Omental fat pad (tissue), 4 donors: Measurements from ENCODE around the gene NAGS. TPM values are rescaled to one million over a fixed set of nuclear protein-coding genes. Genes with fewer than 3 reads are reported as not detected.

Experiments
- ATAC-seq: fragments of 150-250 bp; one replicate; pipeline ENCODE4 v1.9.1; 2016; ENCODE audit warnings: mild to moderate bottlenecking, moderate library complexity; ENCODE audit not compliant: low FRiP score
- DNase-seq: peaks from one replicate; pipeline ENCODE4 v3.0.0-alpha.2; 2019; ENCODE audit warnings: low spot score
- CTCF ChIP-seq, 3 donors: fragments of 450-650 bp; IDR thresholded peaks; one replicate each; pipeline ENCODE4 v1.5.1; 2016 to 2017; ENCODE audit warnings: antibody characterized with exemption in 3 of 3, mild to moderate bottlenecking in 3 of 3, moderate library complexity in 2 of 3
- total RNA-seq, 4 donors: library from RNA; depleted of rRNA; stranded (reverse); fragments of >200 nt; gene quantifications; one replicate each; pipeline ENCODE4 v1.1.0, GENCODE V29; 2016

NAGS gene
- total RNA-seq, 4 donors from 2014 or later = 0.37 to 1.6 (median 0.77) TPM

GRCh38 chr17:44004761-44005526 is 522 bp downstream of the NAGS start:
- TF ChIP-seq CTCF (IDR thresholded peaks at IDR 0.05) = no peak
- no peak for DNase-seq
- ATAC-seq = no peak

DNA sequence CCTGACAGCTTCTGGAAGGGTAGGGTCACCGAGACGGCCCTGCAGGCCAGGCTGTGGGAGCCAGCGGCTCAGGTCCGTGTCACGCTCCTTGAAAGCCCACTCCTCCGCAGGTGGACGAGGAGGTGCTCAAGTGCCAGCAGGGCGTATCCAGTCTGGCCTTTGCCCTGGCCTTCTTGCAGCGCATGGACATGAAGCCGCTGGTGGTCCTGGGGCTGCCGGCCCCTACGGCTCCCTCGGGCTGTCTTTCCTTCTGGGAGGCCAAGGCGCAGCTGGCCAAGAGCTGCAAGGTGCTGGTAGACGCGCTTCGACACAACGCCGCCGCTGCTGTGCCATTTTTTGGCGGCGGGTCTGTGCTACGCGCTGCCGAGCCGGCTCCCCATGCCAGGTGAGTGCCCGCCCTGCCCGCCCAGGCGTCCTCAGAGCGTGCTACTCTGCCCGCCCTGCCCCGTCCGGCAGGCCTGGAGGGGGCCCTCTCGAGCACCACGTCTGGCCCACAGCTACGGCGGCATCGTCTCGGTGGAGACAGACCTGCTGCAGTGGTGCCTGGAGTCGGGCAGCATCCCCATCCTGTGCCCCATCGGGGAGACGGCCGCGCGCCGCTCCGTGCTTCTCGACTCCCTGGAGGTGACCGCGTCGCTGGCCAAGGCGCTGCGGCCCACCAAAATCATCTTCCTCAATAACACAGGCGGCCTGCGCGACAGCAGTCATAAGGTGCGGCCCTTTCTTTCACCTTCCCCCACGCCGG is 1.3 kb downstream of the NAGS start:
- ATAC-seq (no peak), DNase-seq (no peak)
- TF ChIP-seq CTCF (IDR thresholded peaks at IDR 0.05) = no peak

GRCh38 chr17:44006272-44006597 is 1.8 kb downstream of the NAGS start:
- no peak for ATAC-seq
- no peak for DNase-seq
- TF ChIP-seq CTCF (IDR thresholded peaks at IDR 0.05) = no peak

DNA sequence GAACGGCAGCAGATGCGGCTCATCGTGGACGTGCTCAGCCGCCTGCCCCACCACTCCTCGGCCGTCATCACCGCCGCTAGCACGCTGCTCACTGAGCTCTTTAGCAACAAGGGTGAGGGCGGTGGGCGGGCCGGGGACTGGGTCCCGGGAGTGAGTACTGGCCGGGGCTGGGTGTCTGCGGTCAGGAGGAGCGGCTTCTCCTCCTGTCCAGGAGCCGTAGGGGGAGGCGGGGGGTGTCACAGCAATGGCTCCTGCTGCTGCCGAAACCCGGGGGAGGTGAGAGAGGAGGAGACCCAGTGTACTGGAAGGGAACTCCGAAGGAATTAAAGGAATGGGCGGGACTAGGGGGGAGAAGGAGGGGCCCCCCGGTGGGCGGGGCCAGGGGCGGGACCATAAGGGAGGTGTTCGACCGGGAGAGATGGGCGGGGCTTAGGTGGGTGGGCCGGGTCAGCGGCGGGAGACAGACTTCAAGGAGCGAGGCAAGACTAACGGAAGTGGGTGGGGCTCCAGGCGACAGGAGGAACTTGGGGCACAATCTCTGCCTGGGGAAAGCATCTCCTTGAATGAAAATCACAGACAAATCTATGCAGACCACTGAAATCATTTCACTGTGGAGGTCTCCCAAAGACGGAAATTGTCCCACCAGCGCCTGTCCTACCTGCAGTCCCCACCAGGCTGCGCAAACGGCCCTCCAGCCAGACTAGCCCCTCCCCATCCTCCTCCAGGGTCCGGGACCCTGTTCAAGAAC is 2.4 kb downstream of the NAGS start:
- peak; percentile 98 for DNase-seq

GRCh38 chr17:44007346-44008204 is 3.2 kb downstream of the NAGS start:
- no peak for TF ChIP-seq CTCF (IDR thresholded peaks at IDR 0.05)
- ATAC-seq = no peak
- DNase-seq = no peak

More for the DNA sequence above, 2.4 kb downstream of the NAGS start:
- peak; percentile 92 for ATAC-seq
- no peak for TF ChIP-seq CTCF (IDR thresholded peaks at IDR 0.05)

DNA sequence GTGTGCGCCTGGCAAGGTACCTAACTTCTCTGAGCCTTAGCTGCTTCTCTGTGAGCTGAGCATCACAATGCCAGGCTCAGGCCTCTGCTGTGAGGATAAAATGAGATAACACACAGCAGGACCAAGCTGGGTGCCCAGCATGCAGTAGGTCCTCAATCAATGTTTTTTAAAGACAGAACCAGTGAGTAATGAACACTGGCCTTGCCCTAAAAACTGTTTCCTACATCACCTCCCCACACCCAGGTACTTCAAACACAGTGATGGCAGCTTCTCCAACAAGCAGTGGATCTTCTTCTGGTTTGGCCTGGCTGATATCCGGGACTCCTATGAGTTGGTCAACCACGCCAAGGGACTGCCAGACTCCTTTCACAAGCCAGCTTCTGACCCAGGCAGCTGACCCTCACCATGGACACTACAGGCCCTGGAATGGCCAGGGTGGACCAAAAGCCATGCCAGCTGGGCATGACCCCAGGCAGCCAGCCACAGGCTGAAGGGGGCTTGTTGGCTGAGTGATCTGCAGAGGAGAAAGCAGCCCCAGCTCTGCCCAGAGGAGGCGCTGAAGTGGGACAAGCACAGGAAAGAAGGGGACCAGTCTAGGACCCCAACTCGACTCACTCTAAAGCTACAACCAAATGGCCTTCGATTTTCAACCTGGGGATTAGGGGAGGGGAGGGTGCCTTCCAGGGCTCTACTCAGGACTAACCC is 3.9 kb downstream of the NAGS start:
- ATAC-seq = no peak
- no peak for DNase-seq
- no peak for TF ChIP-seq CTCF (IDR thresholded peaks at IDR 0.05)
